GM19240 (cell line): ENCODE measurements around the gene SULT2B1.
"Not testable (repeated sequence)": the region's sequence is repeated elsewhere in the genome, so short reads cannot be mapped to it uniquely, and the experiment has no call there.

Experiments used
- DNase-seq: peaks from one replicate; pipeline ENCODE4 v3.0.0; 2011; ENCODE audit warnings: low spot score; ENCODE audit not compliant: insufficient read length

SULT2B1 gene

DNA sequence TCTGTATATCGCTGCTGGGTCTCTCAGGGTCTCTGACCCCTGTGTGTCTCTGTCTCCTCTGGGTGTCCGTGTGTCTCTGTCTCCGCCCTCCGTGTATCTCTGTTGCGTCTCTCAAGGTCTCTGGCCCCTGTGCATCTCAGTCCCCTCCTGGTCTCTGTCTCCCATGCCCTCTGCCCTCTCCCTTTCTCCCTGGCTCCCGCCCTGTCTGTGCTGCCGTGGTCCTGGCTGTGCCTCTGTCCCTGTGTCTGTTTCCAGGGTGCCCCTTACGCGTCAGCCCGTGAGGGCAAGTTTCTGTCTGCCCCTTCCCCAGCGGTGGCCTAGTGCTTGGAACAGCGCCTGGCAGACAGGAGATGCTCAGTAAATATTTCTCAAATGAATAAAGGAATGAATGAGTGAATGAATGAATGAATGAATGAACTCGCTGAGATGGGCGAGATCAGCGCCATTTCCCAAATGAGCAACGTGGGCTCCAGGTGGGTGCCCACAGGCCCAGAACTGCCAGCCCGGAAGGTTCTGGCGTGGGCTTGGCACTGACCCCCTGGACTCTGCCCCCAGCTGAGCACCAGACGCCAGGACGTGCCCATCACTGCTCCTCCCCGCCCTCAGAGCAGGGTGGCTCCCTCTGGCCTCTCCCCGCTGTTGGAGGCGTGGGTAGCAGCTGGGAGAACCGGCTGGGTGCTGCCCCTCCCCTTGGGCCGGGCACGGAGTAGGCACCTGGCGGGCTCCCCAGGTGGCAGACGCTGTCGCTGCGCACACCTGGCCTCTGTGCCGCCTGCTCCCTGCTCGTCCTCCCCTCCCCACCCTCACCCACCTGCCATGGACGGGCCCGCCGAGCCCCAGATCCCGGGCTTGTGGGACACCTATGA, at the start of gene SULT2B1:
Gene SULT2B1, plus strand, starts transcription at position 736 of the 866 bp plus-strand sequence. Its CDS starts 81 bp downstream, at position 817.
- DNase-seq: no peak

DNA sequence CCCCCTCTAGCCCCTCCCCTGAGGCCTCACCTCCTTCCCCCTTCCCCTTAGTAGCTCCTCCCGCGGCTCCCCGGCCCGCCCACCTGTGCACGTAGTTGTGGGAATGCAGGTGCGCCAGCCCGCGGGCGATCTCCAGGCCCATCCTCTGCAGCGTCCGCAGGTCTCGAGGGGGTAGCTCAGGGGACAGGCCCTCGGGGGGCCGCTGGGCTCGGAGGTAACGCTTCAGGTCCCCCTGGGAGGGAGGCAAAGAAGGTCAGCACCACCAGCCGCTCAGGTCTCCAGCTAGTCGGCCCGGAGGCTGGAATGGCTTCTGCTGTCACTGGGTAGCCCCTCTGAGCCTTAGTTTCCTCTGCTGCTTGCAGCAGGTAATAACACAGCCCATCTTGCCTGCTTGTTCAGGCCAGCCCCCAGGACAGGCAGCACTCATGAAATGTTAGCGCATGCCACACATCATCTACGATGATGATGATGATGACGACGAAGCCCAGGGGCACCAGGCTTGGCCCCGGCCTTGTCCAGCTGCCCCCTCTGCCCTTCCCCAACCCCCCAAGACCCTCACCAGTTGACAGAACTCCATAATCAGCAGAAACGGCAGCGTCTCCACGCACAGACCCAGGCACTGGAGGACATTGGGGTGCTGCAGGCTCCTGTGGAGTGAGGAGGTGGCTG, 49.5 kb upstream of the SULT2B1 start:
- DNase-seq: no peak

DNA sequence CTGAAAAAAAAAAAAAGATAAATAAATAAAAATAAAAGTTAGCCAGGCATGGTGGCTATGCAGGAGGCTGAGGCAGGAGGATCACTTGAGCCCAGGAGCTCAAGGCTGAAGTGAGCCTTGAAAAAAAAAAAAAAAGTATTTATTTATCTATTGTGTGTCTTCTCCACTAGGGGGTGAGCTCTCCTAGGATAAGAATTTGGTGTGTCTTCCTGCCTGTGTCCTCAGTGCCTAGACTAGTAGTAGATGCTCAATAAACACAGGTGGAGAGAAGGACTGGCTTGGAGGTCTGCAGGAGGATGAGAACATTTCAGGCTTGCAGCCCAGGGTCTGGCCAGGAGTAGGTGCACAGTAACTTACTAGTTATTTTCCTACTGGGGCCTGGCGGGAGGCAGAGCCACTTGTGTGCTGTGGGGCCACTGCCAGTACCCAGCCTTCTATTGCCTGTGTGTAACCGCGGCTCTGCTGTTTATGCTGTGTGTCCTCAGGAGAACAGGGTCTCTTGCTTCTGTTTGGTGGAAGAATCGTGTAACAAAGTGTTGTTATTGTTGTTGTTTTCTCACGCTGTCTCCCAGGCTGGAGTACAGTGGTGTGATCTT, 45.7 kb upstream of the SULT2B1 start:
- DNase-seq: no peak

DNA sequence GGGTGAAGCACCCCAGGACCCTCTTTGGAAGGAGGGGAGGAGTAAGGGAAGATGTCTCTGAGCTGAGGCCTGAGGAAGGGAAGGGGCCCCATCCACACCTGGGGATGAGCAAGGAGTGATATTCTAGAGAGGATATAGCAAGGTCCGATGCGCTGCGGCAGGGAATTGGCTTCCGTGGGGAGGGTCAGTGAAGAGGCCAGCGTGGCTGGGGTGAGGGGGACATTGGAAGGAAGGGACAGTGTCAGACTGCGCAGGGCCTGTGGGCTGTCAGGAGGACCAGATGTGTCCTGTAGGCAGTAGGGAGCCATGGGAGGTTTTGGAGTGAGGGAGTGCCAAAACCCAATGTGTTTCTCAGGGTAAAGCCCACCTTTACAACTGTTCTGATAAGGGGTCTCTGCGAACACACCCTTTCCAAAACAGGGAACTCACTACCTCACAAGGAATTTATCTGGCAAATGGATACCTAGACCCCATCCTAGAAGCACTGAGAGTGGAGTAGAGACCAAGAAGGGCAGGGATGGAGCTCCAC, 44.0 kb upstream of the SULT2B1 start:
- DNase-seq: no peak

DNA sequence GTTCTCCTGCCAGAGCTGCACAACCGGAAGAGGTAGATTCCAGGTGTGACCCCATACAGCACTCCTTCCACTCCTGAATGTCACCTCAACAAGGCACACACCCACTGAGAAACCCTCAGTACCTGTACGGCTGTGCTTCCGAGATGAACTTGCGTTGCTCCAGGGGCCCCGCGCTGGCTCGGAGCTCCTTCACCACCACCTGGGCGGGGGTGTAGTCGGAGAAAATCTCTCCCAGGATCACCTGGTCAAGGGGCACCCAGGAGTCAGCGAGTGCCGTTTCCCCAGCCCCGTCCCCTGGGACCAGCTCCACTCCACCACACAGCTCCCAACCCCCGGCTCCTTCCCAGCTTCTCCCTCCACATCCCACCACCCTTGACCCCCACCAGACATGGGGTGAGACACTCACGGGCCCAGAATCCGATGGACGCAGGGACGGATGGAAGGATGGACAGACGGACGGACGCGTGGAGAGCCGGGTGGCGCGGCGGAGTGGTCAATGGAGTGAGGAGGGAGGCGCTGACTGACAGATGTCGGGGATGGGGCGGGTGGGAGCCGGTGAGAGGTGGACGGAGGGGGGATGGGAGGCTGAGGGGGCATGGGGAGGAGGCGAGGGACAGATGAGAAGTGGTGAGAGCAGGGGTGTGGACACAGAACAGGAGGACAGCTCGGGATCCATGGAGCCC, 43.1 kb upstream of the SULT2B1 start:
- no peak for DNase-seq

DNA sequence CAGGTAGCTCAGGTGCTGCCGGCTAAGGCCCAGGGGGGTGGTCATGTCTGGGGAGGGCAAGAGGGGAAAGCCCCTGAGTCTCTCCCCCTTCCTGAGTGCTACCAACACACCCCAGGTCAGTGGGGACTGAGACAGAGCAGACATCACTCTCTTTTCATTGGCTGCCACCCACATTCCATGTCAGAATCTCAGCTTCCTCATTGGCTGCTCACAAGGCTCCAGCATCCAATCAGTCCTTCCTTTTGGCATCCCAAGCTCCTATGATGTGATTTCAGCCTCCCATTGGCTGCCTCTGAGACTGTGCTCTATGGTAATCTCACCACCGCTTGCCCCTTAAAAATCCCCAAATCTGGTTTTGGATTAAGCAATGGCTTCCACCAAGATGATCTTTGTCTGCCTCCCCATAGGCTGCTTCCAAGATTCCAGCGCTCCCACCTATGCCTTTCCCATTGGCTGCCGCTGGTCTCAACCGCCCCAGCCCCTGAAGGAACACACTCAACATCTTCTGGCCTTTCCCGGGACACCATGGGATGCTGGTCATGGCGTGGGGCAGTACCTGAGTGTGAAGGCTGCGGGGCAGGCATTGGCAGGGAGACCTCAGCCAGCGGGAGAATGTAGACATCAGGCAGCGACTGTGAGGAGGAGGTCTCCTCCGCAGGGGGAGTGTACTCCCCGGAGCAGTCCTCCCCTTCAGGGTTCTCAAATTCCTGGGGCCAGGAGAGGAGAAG, 42.3 kb upstream of the SULT2B1 start:
- DNase-seq: no peak

DNA sequence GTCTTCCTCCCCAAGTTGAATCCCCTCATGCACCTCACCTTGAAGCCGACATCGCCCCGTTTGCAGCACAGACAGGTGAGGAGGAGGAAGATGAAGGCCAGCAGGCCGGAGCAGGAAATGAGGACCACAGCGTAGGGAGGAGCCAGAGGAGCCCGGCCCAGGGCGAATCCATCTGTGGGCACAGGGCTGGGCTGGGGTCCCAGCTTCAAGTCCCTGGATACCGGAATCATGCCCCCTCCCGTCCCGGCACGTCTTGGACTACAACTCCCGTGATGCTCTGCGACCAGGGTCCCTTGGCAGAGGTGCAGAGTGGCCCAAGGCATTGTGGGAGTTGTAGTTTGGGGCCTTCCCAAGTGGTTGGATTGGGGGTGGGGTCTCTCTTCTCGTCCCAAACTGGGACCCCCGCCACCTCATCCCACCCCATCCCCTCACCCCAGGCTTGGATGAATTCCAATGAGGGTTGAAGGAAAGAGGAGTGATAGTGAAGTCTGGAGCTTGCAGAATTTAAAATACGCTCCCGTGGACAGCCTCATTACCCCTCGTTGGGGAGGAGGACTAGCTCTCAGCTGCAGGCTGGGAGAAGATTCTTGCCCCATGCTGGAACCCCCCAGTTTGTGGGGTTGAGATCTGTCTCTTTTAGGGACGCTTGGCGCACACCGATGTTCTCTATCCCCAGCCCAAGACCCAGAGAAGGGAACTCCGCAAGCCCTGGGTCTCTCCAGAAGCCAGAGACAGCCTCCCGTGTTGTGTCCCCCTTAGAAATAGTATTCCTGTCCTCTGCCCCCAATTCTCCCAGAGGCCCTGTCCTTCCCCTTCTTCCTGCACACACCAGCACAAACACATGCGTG, 41.3 kb upstream of the SULT2B1 start:
- no peak for DNase-seq

DNA sequence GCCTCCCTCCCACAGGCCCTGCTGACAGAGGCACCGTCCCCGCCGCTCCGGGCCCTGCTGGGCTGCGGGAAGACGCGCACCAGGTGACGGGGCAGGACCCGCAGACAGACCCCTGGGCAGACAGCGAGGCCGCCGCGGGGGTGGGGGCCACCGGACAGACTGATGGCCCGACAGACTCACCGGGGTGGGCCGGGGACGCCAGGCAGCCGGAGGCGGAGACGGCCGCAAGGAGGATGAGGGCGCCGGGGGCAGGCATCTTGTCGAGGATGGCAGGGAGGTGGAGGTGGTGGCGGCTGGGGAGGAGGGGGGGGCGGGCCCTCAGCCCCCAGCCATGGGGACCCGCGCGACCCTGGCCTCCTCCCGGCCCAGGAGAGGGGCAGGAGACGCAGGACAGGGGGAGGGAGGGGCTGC, 40.6 kb upstream of the SULT2B1 start:
- no peak for DNase-seq

DNA sequence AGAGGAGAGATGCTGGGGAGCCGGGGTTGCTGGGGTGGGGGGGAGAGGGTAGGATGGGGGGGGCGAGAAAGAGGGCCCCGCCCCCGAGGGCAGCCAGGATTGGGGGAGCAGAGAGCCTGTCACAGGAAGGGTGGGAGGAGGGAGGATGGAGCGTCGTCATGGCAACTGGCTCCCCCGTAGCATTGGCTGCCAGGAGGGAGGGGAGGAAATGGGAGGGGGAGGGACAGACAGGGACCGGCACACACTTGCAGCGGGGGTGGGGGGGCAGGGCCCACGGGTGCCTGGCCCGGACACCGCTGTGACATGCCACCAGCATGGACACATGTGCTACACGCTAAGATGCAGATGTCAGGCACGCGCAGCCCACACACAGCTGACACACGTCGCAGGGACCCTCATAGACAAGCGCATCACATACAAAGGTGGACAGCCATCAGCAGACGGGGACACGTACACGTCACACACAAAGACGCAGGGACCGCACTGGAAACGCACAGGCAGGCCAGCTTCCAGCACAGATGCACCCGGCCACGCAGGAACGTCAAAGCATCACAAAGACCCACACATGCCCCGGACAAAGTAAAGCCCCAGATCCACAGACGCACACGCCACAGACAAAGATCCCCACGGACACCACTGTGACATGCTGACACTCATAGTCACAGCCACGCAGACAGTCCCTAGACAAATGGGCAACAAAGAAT, 40.0 kb upstream of the SULT2B1 start, which contains the start of gene LMTK3:
Gene LMTK3, minus strand, starts transcription at position 36 of the 704 bp plus-strand sequence. CDS start 259 bp downstream, outside the sequence.
- no peak for DNase-seq

DNA sequence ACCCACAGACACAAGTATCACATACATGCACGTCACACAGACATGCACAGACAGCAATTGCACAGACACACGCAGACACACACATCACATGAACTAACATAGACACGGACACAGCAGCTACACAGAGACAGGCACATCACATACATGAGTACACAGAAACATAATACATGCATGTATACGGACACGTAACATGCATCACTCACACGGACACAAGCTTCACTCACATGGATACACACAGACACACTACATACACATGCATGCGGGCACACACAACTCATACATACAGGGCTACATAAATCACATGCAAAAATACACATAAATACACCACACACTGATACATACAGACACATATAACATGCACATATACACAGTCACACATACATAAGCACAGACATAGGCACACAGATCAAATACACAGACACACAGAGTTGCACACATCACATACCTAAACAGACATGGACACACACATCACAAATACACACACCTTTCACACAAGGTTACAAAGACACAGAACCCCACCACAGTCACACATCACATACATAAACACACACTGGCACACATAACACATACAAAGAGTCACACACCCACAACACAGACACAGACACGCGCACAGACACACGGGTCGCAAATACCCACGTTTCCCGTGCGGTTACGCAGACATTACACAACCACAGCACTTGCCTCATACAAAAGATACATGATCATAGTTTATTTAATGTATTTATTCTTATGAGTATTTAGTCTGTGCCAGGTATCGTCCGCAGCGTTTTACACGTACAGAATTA, 39.3 kb upstream of the SULT2B1 start:
- DNase-seq: no peak

DNA sequence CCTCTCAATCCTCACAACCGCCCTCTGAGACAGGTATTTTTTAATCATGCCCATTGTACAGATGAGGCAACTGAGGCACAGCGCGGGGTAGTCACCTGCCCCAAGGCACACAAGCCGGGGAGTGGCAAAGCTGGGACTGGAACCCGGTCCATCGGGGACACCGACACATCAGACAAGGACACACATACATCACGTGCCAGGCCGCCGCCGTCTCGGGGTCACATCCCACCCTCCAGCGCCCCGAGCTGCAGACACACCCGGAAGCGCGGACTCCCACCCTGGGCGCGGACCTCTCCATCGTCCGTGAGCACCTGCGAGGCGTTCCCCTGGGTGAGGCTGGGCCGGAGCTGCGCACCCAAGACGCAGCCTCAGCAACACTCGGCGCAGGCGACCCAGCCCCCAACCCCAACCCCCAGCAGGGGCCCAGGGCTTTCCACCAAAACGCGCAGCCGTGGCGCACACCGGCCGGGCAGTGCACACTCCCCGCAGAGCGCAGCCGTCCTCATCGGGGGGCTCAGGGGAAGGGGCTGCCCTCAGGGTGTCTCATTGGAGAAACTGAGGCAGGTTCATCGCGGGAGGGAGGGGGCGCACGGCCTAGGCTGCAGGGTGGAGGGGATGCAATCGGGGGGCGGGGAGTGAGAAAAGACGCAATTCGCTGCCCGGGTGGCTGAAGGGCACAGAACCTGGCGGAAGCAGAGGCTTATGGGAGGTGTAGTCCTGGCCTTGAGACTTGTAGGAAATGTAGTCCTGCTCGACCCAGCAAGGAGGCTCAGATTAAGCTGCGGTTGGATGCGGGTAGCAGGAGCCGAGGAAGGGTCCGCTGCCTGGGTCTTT, 38.5 kb upstream of the SULT2B1 start:
- DNase-seq: peak; percentile 86

DNA sequence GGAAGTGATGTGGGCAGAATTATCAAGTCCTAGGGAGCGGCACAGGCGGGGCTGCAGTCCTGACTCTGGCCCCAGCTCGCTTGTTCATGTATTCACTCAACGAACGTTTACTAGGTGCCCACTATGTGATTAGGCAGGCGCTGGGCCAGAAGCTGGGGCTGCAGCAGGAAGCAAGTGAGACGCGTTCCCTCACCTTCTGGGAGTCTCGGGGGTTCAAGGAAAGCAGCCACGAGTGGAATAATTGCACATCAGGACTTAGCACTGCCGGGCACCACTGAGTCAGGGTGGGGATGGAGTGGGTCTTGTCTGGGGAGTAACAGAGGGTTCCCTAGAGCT, 37.9 kb upstream of the SULT2B1 start:
- no peak for DNase-seq

DNA sequence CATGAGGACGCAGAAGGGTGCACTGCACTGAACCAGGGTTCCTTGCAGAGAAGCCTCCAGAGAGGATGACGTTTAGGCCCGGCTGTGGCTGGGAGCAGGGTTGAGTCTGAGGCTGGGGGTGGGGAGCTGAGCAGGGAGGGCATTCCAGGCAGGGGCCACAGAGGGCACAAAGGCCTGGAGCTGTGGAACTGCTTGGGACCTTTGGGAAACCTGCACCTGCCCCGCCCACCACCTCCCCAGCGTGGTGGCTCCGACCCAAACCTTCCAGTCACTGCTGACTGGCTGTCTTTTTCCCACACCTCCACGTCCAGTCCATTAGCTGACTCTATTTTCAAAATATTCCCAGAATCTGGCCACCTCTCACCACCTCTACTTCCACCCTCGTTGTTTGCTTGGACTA, 35.4 kb upstream of the SULT2B1 start:
- no peak for DNase-seq

DNA sequence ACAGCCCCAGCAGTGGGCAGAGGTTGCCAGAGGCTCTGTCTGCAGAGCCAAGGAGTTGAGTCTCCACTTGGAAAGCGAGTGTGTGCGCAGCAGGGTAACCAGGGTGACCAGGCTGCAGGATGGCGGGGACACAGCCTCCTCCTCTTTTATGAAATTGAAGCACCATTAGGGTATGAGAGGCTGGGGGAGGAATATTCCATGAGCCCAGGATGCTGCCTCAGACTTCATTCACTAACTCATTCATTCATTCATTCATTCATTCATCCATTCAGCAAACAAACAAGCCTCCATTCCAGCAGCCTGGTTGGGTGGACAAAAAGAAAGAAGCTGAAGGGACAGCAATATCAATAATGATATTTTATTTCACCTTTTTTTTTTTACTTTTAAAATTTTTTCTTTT, 33.8 kb upstream of the SULT2B1 start:
- DNase-seq: no peak

DNA sequence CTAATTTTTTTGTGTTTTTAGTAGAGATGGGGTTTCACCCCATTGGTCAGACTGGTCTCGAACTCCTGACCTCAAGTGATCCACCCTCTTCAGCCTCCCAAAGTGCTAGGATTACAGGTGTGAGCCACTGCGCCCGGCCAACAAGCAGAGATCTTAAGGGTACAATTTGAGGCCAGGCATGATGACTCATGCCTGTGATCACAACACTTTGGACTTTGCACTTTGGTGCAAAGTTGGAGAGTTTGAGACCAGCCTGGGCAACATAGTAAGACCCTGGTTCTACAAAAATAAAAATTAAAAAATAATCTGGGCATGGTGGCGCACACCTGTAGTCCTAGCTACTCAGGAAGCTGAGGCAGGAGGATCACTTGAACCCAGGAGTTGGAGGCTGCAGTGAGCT, 32.5 kb upstream of the SULT2B1 start:
- not testable (repeated sequence) for DNase-seq

DNA sequence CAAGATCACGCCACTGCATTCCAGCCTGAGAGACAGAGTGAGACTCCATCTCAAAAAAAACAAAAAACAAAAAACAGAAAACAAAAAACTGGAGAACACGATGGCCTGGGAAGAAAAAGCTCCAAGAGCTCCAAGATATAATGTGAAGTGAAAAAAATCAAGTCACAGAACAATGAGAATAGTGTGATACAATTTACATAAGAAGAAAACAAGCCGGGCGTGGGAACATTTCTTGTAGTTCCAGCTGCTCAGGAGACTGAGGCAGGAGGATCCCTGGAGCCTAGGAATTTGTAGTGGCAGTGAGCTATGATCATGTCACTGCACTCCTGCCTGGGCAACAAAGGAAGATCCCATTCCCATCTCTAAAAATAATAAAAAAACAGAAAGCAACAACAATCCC, 31.8 kb upstream of the SULT2B1 start:
- DNase-seq: no peak

DNA sequence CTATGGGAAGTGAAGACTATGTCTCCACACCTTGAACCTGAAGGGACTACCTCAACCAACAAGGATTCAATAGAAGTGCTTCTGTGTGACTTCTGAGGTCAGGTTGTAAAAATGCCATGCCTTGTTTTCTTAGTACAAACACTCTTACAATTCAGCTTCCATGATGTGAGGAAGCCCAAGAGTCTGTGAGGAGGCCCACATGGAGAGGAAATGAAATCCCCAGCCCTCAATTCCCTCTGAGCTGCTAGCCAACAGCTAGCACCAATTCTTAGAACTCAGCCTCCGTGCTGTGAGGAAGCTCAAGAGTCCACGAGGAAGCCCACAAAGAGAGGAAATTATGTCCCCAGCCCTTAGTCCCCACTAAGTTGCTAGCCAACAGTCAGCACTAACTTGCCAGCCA, 27.8 kb upstream of the SULT2B1 start:
- DNase-seq: no peak

DNA sequence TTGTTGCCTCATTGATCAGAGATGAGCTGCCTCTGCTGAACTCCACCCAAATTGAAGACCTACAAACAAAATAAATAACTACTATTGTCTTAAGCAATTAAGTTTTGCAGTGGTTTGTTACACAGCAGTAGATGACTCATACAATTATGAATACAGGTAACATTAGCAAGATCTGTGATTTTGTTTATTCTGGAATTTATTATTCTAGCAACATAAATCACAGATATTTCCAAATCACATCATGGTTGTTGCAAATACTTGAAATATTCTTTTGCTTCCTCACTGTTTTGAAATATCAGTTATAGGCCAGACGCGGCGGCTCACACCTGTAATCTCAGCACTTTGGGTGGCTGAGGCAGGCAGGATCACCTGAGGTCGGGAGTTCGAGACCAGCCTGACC, 27.2 kb upstream of the SULT2B1 start:
- DNase-seq: no peak
